Motor neuron (in vitro differentiated cells): ENCODE measurements around the gene SPATA33. TPM values are rescaled to one million over a fixed set of nuclear protein-coding genes. Genes with fewer than 3 reads are reported as not detected.
"Not testable (repeated sequence)": the region's sequence is repeated elsewhere in the genome, so short reads cannot be mapped to it uniquely, and the experiment has no call there.

Experiments
- ATAC-seq, 8 experiments: fragments of 200-7000 bp; cut with Tn5 transposase; replicated peaks in 6 of 8; 2 replicates each; pipeline ENCODE4 v1.8.0; 2021; ENCODE audit warnings: mild to moderate bottlenecking in 8 of 8, moderate library complexity in 8 of 8
- H3K27ac ChIP-seq, 2 donors: fragments of 250-450 bp; sonication (Bioruptor Pico); 2 replicates each; pipeline ENCODE4 v1.9.0; 2021; ENCODE audit warnings: antibody characterized with exemption in 2 of 2, mild to moderate bottlenecking in 2 of 2, moderate library complexity in 1 of 2
- H3K4me1 ChIP-seq, 2 donors: fragments of 250-450 bp; sonication (Bioruptor Pico); replicated peaks in 1 of 2; 2 replicates each; pipeline ENCODE4 v1.6.1; 2021; ENCODE audit warnings: antibody characterized with exemption in 2 of 2, mild to moderate bottlenecking in 2 of 2, moderate library complexity in 1 of 2
- H3K4me3 ChIP-seq, 5 donors: fragments of 250-450 bp; sonication (Bioruptor Pico); 2 replicates each; pipeline ENCODE4 v1.9.0; 2021; ENCODE audit warnings: antibody characterized with exemption in 5 of 5, mild to moderate bottlenecking in 5 of 5, moderate library complexity in 4 of 5
- WGBS, 10 experiments: fragments of 450-650 bp; shearing (Covaris generic); methylation state at CpG; one replicate each; pipeline ENCODE4 v1.0.0; 2022; 5-methylcytosine and 5-hydroxymethylcytosine counted together
- in situ Hi-C, 9 experiments: fragments of 400-800 bp; cut with MboI; loops; one replicate each; pipeline ENCODE4 v1.15.0; 2021; ENCODE audit warnings: low sequenced_read_pairs in 9 of 9, low pct_unique_long_range_greater_than_20kb in 2 of 9; ENCODE audit not compliant: unreplicated experiment in 9 of 9
- total RNA-seq, 8 experiments: library from RNA; unstranded; fragments of 300-600 nt; gene quantifications; 2 replicates each; pipeline versions ENCODE4 v1.2.3 to v1.2.4, GENCODE V29; 2022

Gene SPATA33
- total RNA-seq, 8 experiments from 2014 or later: 4.3 to 22.4 (median 7.6) TPM

- WGBS, 10 experiments: 60% methylated on average over 1 of the region's 12 CpGs; no CpG with 5 or more reads in 9 of the 10 experiments
- no peak overlapping the region for H3K27ac ChIP-seq
- ATAC-seq: peak in 1 of 8 experiments; percentile 2
- peaks cover 10 to 37% of the 10 kb centered on the region in 2 donors for H3K4me1 ChIP-seq
- in situ Hi-C loops: no loop called here
- no peak overlapping the region for H3K4me3 ChIP-seq
Observed at GRCh38 chr16:89619840-89620239, 37.8 kb upstream of the SPATA33 start.

- WGBS, 10 experiments: 8 to 85% (median 36%) methylated on average over 1 to 4 of the region's 16 CpGs; no CpG with 5 or more reads in 5 of the 10 experiments
- no peak overlapping the region for H3K4me3 ChIP-seq
Observed at GRCh38 chr16:89620406-89620841, 37.2 kb upstream of the SPATA33 start.

GRCh38 chr16:89621136-89621697, 36.4 kb upstream of the SPATA33 start:
- WGBS, 10 experiments: 40 to 100% methylated on average over 1 to 2 of the region's 18 CpGs; no CpG with 5 or more reads in 8 of the 10 experiments
- peaks cover 10 to 27% of the 10 kb centered on the region in 2 donors for H3K4me1 ChIP-seq
- H3K27ac ChIP-seq: peak overlapping the region in 1 of 2 donors; percentile 12
- ATAC-seq: peak in 3 of 8 experiments; percentile 7 to 8 (median 8)
- H3K4me3 ChIP-seq: no peak overlapping the region
- in situ Hi-C loops: no loop called here

More at GRCh38 chr16:89620406-89620841, 37.2 kb upstream of the SPATA33 start:
- peak overlapping the region in 1 of 2 donors; percentile 12 for H3K27ac ChIP-seq
- H3K4me1 ChIP-seq: peaks cover 10 to 31% of the 10 kb centered on the region in 2 donors
- in situ Hi-C loops: no loop called here
- ATAC-seq: peak in 4 of 8 experiments; percentile 13 to 21 (median 16)

- peak in 5 of 8 experiments; percentile 16 to 59 (median 26) for ATAC-seq
- in situ Hi-C loops: no loop called here
- peak overlapping the region in 1 of 2 donors; percentile 11 for H3K27ac ChIP-seq
- H3K4me1 ChIP-seq: peaks cover 10 to 27% of the 10 kb centered on the region in 2 donors
- H3K4me3 ChIP-seq: no peak overlapping the region
- WGBS, 10 experiments: 17 to 100% (median 72%) methylated on average over 1 to 9 of the region's 32 CpGs; no CpG with 5 or more reads in 4 of the 10 experiments
Observed at GRCh38 chr16:89621698-89622409, 35.8 kb upstream of the SPATA33 start.

- peaks cover 10 to 23% of the 10 kb centered on the region in 2 donors for H3K4me1 ChIP-seq
- peak overlapping the region in 1 of 2 donors; percentile 27 for H3K27ac ChIP-seq
- in situ Hi-C loops: no loop called here
- ATAC-seq: peak; percentile 17 to 82 (median 50)
- H3K4me3 ChIP-seq: no peak overlapping the region
- 16 to 100% (median 47%) methylated on average over 1 to 19 of the region's 28 CpGs; no CpG with 5 or more reads in 1 of the 10 experiments for WGBS, 10 experiments
Observed at GRCh38 chr16:89623511-89624261, 34.0 kb upstream of the SPATA33 start.

GRCh38 chr16:89624777-89625761, 32.6 kb upstream of the SPATA33 start:
- in situ Hi-C loops: no loop called here
- 20 to 75% (median 51%) methylated on average over 1 to 10 of the region's 21 CpGs; no CpG with 5 or more reads in 2 of the 10 experiments for WGBS, 10 experiments
- H3K27ac ChIP-seq: no peak overlapping the region
- no peak overlapping the region for H3K4me3 ChIP-seq
- peaks cover 10 to 23% of the 10 kb centered on the region in 2 donors for H3K4me1 ChIP-seq
- ATAC-seq: no peak

- peak in 2 of 8 experiments; percentile 82 to 98 for ATAC-seq
- 100% methylated on average over 1 of the region's 17 CpGs; no CpG with 5 or more reads in 9 of the 10 experiments for WGBS, 10 experiments
- in situ Hi-C loops: no loop called here
Observed at GRCh38 chr16:89629827-89630610, 27.6 kb upstream of the SPATA33 start.

GRCh38 chr16:89633064-89633631, 24.5 kb upstream of the SPATA33 start:
- H3K4me1 ChIP-seq: no peaks in the 10 kb centered on the region
- WGBS, 10 experiments: 0 to 100% (median 60%) methylated on average over 1 to 2 of the region's 19 CpGs; no CpG with 5 or more reads in 7 of the 10 experiments
- peak; percentile 2 to 87 (median 52) for ATAC-seq
- no peak overlapping the region for H3K4me3 ChIP-seq
- no peak overlapping the region for H3K27ac ChIP-seq
- in situ Hi-C loops: no loop called here

More at GRCh38 chr16:89629827-89630610, 27.6 kb upstream of the SPATA33 start:
- Histone ChIP-seq H3K4me3 (no peak overlapping the region), H3K27ac (no peak overlapping the region), H3K4me1 (no peaks in the 10 kb centered on the region)

GRCh38 chr16:89634463-89635385, 22.9 kb upstream of the SPATA33 start:
- H3K27ac ChIP-seq, ATAC-seq, H3K4me1 ChIP-seq, in situ Hi-C loops, H3K4me3 ChIP-seq: not testable (repeated sequence)
- WGBS, 10 experiments: 0% methylated on average over 1 of the region's 2 CpGs; no CpG with 5 or more reads in 9 of the 10 experiments

- 90 to 100% methylated on average over 1 to 2 of the region's 12 CpGs; no CpG with 5 or more reads in 8 of the 10 experiments for WGBS, 10 experiments
- in situ Hi-C loops: no loop called here
- Histone ChIP-seq H3K4me3 (no peak overlapping the region), H3K4me1 (peaks cover 16 to 18% of the 10 kb centered on the region in 2 donors), H3K27ac (no peak overlapping the region)
- ATAC-seq: no peak
Observed at GRCh38 chr16:89636663-89637062, 21.0 kb upstream of the SPATA33 start.
